Suppressor macrophage (primary cell): ENCODE results near the gene PHF21B.
"Not testable (repeated sequence)": the region's sequence is repeated elsewhere in the genome, so short reads cannot be mapped to it uniquely, and the experiment has no call there.

ENCODE experiments used
- DNase-seq, 4 experiments: peaks; one replicate each; pipeline ENCODE4 v3.0.0-alpha.2; 2020 to 2022

PHF21B gene

GRCh38 chr22:44988671-44989070 is 21.1 kb downstream of the PHF21B start:
- peak in 2 of 4 experiments; percentile 6 to 11 for DNase-seq

- DNase-seq = no peak
Observed at GRCh38 chr22:44986926-44987325, 22.9 kb downstream of the PHF21B start.

GRCh38 chr22:44985906-44986527 is 23.8 kb downstream of the PHF21B start:
- no peak for DNase-seq

GRCh38 chr22:44983878-44984482 is 25.8 kb downstream of the PHF21B start:
- DNase-seq = no peak

- no peak for DNase-seq
Observed at GRCh38 chr22:44982445-44982844, 27.4 kb downstream of the PHF21B start.

GRCh38 chr22:44981857-44982256 is 27.9 kb downstream of the PHF21B start:
- DNase-seq = no peak

- DNase-seq = no peak
Observed at GRCh38 chr22:44979154-44979553, 30.7 kb downstream of the PHF21B start.

GRCh38 chr22:44975427-44976262 is 34.2 kb downstream of the PHF21B start:
- DNase-seq = peak; percentile 78 to 91 (median 83)

GRCh38 chr22:44974454-44974853 is 35.4 kb downstream of the PHF21B start:
- DNase-seq = no peak

- no peak for DNase-seq
Observed at GRCh38 chr22:44973829-44974228, 36.0 kb downstream of the PHF21B start.

- DNase-seq = no peak
Observed at GRCh38 chr22:44972363-44973083, 37.3 kb downstream of the PHF21B start.

GRCh38 chr22:44971651-44972362 is 38.0 kb downstream of the PHF21B start:
- no peak for DNase-seq

GRCh38 chr22:44970291-44970690 is 39.5 kb downstream of the PHF21B start:
- DNase-seq = no peak

- DNase-seq = no peak
Observed at GRCh38 chr22:44969817-44970216, 40.0 kb downstream of the PHF21B start.

- no peak for DNase-seq
Observed at GRCh38 chr22:44968736-44969135, 41.1 kb downstream of the PHF21B start.

- no peak for DNase-seq
Observed at GRCh38 chr22:44965171-44965570, 44.6 kb downstream of the PHF21B start.

GRCh38 chr22:44964722-44965078 is 45.1 kb downstream of the PHF21B start:
- DNase-seq = no peak

GRCh38 chr22:44963832-44964721 is 45.7 kb downstream of the PHF21B start:
- no peak for DNase-seq

- no peak for DNase-seq
Observed at GRCh38 chr22:44962741-44963454, 46.9 kb downstream of the PHF21B start.

GRCh38 chr22:44961682-44962081 is 48.1 kb downstream of the PHF21B start:
- DNase-seq = not testable (repeated sequence)
